ENCODE measurements around the gene TUBA4A. TPM values are rescaled to one million over a fixed set of nuclear protein-coding genes. Genes with fewer than 3 reads are reported as not detected.

Gene TUBA4A
- total and polyA plus RNA-seq, 2 of the 4 experiments (the other 2 are of a cell fraction), result 21.9 to 35.6 TPM

GRCh38 chr2:219289537-219290361 is 36.0 kb upstream of the TUBA4A start:
- in situ Hi-C loops (cut with MboI; ENCODE audit: low sequenced_read_pairs), result no loop called here
- no peak overlapping the region; the same call in none of the 2 replicates for H3K14ac ChIP-seq (replicated peaks; ENCODE audit: low read depth, low read length)
- H2BK120ac ChIP-seq (ENCODE audit: low read depth, low read length), result peak overlapping the region; percentile 74
- H3K4ac ChIP-seq (ENCODE audit: low read depth, low read length), result peak overlapping the region; percentile 86
- peaks cover 17% of the 10 kb centered on the region for H3K36me3 ChIP-seq (ENCODE audit: control insufficient read depth, insufficient read depth, low read length)
- H3K23ac ChIP-seq (ENCODE audit: low read depth, low read length), result peak overlapping the region; percentile 82; the same call in 1 of the 2 replicates
- ATAC-seq (ENCODE audit: low read depth) (peak; percentile 75), DNase-seq (peak; percentile 95)
- H2BK15ac ChIP-seq (ENCODE audit: low read depth, low read length), result no peak overlapping the region; the same call in 2 of the 3 replicates
- H3K4me1 ChIP-seq (ENCODE audit: control insufficient read depth, insufficient read depth, low read length), result peaks cover 20% of the 10 kb centered on the region
- peak overlapping the region; percentile 7; the same call in 1 of the 2 replicates for H4K5ac ChIP-seq (ENCODE audit: low read depth, low read length)
- H3K9ac ChIP-seq (ENCODE audit: low read depth, low read length), result no peak overlapping the region
- BruUV-seq (replicated peaks), result no TSS peak
- WGBS, 2 experiments (ENCODE audit: extremely low coverage in 2 of 2, insufficient read length in 1 of 2), result 0% methylated on average over 2 of the region's 16 CpGs; no CpG with 5 or more reads in 1 of the 2 experiments
- H4K20me1 ChIP-seq (ENCODE audit: insufficient read depth, low read length), result peaks cover 10% of the 10 kb centered on the region; the same call in 1 of the 2 replicates
- peak overlapping the region; percentile 32; the same call in 1 of the 2 replicates for H2BK20ac ChIP-seq (ENCODE audit: low read depth, low read length)
- H2BK5ac ChIP-seq (ENCODE audit: low read depth, low read length, poor library complexity, severe bottlenecking), result peak overlapping the region; percentile 61
- H2AK9ac ChIP-seq (replicated peaks; ENCODE audit: low read depth, low read length, poor library complexity), result peak overlapping the region; percentile 94
- peaks cover 11% of the 10 kb centered on the region; the same call in 1 of the 2 replicates for H3K9me1 ChIP-seq (ENCODE audit: insufficient read depth, low read length)
- peak overlapping the region in 1 of 2 experiments; percentile 64; a peak in 2 of 4 replicates for H4K8ac ChIP-seq (ENCODE audit: low read depth in 2 of 2, low read length in 2 of 2)
- peak overlapping the region; percentile 52 for H3K4me2 ChIP-seq (ENCODE audit: low read depth, low read length)
- no peak overlapping the region; the same call in 1 of the 2 replicates for H3K18ac ChIP-seq (ENCODE audit: low read depth, low read length)
- no peaks in the 10 kb centered on the region for H3K27me3 ChIP-seq (ENCODE audit: control insufficient read depth, insufficient read depth, low read length)
- peak overlapping the region; percentile 77 for H2AFZ ChIP-seq (replicated peaks; ENCODE audit: low read length, poor library complexity)
- no peak overlapping the region for H3K4me3 ChIP-seq (ENCODE audit: insufficient read depth, low read depth, low read length)
- dilution Hi-C loops (cut with HindIII; ENCODE audit: low sequenced_read_pairs, unreplicated experiment), result no loop called here
- intact Hi-C loops (cut with micrococcal nuclease), result loop anchor here (1.0 to 2.0 kb wide), 2 partner anchors 10 to 59 kb away; partner anchors contain the start of gene DNAJB2
- peak overlapping the region; percentile 70 for H3K27ac ChIP-seq (ENCODE audit: insufficient read depth, low read length)
- H3K79me1 ChIP-seq (ENCODE audit: low read depth in 1 of 2, low read length in 2 of 2), result no peaks in the 10 kb centered on the region
- H3K9me3 ChIP-seq (ENCODE audit: control insufficient read depth, insufficient read depth, low read length), result no peaks in the 10 kb centered on the region
- peak overlapping the region; percentile 74 for H2AK5ac ChIP-seq (ENCODE audit: low read depth, low read length)
- ChIA-PET POLR2A (ENCODE audit: unreplicated experiment) (no interaction called here), CTCF (interaction anchor here (0.6 to 0.7 kb wide), 2 partner anchors 11 to 979 kb away, joined by 3 read pairs; partner anchors contain the start of gene DNAJB2)
- no peak overlapping the region for H3K56ac ChIP-seq (ENCODE audit: extremely low read depth, insufficient read depth, low read length)
- H4K91ac ChIP-seq (ENCODE audit: insufficient read depth, low read depth, low read length), result peak overlapping the region; percentile 81
- TF ChIP-seq POLR2A (IDR thresholded peaks at IDR 0.05; ENCODE audit: low read depth, low read length), result no peak
- no peak for TF ChIP-seq CTCF (conservative IDR thresholded peaks at IDR 0.05; ENCODE audit: low read depth, low read length)
- peak; percentile 90 for TF ChIP-seq MAZ (IDR thresholded peaks at IDR 0.05; ENCODE audit: borderline replicate concordance, low read depth, low read length)
- TF ChIP-seq RAD21 (IDR thresholded peaks at IDR 0.05; ENCODE audit: low read length), result peak; percentile 16
- no peak for TF ChIP-seq RCOR1 (IDR thresholded peaks at IDR 0.05; ENCODE audit: insufficient replicate concordance, low read length)
- TF ChIP-seq MXI1 (IDR thresholded peaks at IDR 0.05; ENCODE audit: borderline replicate concordance, low read depth, low read length), result peak; percentile 54; the same call in 1 of the 2 replicates
- no peak for TF ChIP-seq RFX5 (IDR thresholded peaks at IDR 0.05; ENCODE audit: low read depth, low read length)
- TF ChIP-seq CEBPB (IDR thresholded peaks at IDR 0.05; ENCODE audit: low read depth, low read length), result peak; percentile 89
- no peak; the same call in 1 of the 2 replicates for TF ChIP-seq BHLHE40 (IDR thresholded peaks at IDR 0.05; ENCODE audit: low read depth, low read length)
- TF ChIP-seq USF2 (IDR thresholded peaks at IDR 0.05; ENCODE audit: low read depth, low read length), result no peak
- TF ChIP-seq ELK1 (IDR thresholded peaks at IDR 0.05; ENCODE audit: borderline replicate concordance, low read depth, low read length), result no peak
- TF ChIP-seq CHD1 (IDR thresholded peaks at IDR 0.05; ENCODE audit: low read depth, low read length), result no peak
- no peak for TF ChIP-seq MAFK (IDR thresholded peaks at IDR 0.05; ENCODE audit: low read depth, low read length)

Measured in IMR-90 (cell line).